ENCODE results near the gene EPHB1.
A peak's percentile ranks its signal among the peaks of the same experiment; 100 is the strongest.
"Not testable (repeated sequence)": the region's sequence is repeated elsewhere in the genome, so short reads cannot be mapped to it uniquely, and the experiment has no call there.

EPHB1 gene

GRCh38 chr3:134788283-134788682 lies 6.8 kb upstream of the EPHB1 start:
- DNase-seq, result not testable (repeated sequence)

GRCh38 chr3:134790065-134790464 lies 5.0 kb upstream of the EPHB1 start:
- DNase-seq, result no peak

GRCh38 chr3:134791992-134792391 lies 3.1 kb upstream of the EPHB1 start:
- DNase-seq, result no peak

GRCh38 chr3:134792700-134793099 lies 2.4 kb upstream of the EPHB1 start:
- DNase-seq, result no peak

- DNase-seq, result no peak
Measured at GRCh38 chr3:134793562-134793961, 1.5 kb upstream of the EPHB1 start.

GRCh38 chr3:134794323-134794722 lies 737 bp upstream of the EPHB1 start:
- DNase-seq, result no peak

GRCh38 chr3:134795746-134796280 lies 753 bp downstream of the EPHB1 start:
- no peak for DNase-seq

GRCh38 chr3:134796281-134797056 lies 1.4 kb downstream of the EPHB1 start:
- DNase-seq, result no peak

GRCh38 chr3:134797057-134797740 lies 2.1 kb downstream of the EPHB1 start:
- no peak for DNase-seq

GRCh38 chr3:134797741-134798451 lies 2.8 kb downstream of the EPHB1 start:
- DNase-seq, result no peak

GRCh38 chr3:134798681-134799311 lies 3.7 kb downstream of the EPHB1 start:
- no peak for DNase-seq

GRCh38 chr3:134799393-134799792 lies 4.3 kb downstream of the EPHB1 start:
- peak; percentile 22 for DNase-seq

GRCh38 chr3:134801204-134801958 lies 6.3 kb downstream of the EPHB1 start:
- no peak for DNase-seq

- DNase-seq, result no peak
Measured at GRCh38 chr3:134802428-134803050, 7.5 kb downstream of the EPHB1 start.

GRCh38 chr3:134803051-134803505 lies 8.0 kb downstream of the EPHB1 start:
- no peak for DNase-seq

- no peak for DNase-seq
Measured at GRCh38 chr3:134803652-134804051, 8.6 kb downstream of the EPHB1 start.

- DNase-seq, result no peak
Measured at GRCh38 chr3:134804508-134805480, 9.7 kb downstream of the EPHB1 start.

- no peak for DNase-seq
Measured at GRCh38 chr3:134807189-134807588, 12.1 kb downstream of the EPHB1 start.

GRCh38 chr3:134808835-134809234 lies 13.8 kb downstream of the EPHB1 start:
- DNase-seq, result no peak

GRCh38 chr3:134809427-134810051 lies 14.5 kb downstream of the EPHB1 start:
- DNase-seq, result no peak
